ENCODE measurements around the gene GALNTL6. TPM values are rescaled to one million over a fixed set of nuclear protein-coding genes. Genes with fewer than 3 reads are reported as not detected.

The GALNTL6 gene
- total and polyA plus RNA-seq, 9 of the 15 experiments (the other 6 are each of a cell fraction or from before 2014, with no cell fraction given) = 0.18 to 0.50 (median 0.29) TPM

DNA sequence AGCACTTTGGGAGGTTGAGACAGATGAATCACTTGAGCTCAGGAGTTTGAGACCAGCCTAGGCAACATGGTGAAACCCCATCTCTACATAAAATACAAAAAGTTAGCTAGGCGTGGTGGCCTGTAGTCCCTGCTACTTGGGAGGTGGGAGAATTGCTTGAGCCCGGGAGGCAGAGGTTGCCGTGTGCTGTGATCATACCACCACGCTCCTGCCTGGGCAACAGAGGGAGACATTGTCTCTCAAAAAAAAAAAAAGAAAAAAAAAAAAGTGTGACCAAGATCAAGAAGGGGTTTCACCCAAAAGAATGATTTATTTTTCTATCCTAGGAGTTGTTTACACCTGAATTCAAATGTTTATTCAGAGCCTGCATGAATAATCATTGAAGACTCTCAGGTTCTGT lies 783.0 kb downstream of the GALNTL6 start:
- Histone ChIP-seq H3K4me1 (replicated peaks in 1 of 2; ENCODE audit: control insufficient read depth in 2 of 2, insufficient read depth in 2 of 2, low read length in 2 of 2) (no peaks in the 10 kb centered on the region), H3K4me2 (ENCODE audit: insufficient read depth, low read length) (no peak overlapping the region), H3K36me3 (ENCODE audit: control insufficient read depth, insufficient read depth, low read length) (no peaks in the 10 kb centered on the region), H4K20me1 (replicated peaks; ENCODE audit: control insufficient read depth, insufficient read depth, low read length) (no peaks in the 10 kb centered on the region), H3K4me3 (no peak overlapping the region), H3K27ac (ENCODE audit: extremely low read depth, low read depth, low read length) (no peak overlapping the region), H3K79me2 (ENCODE audit: control insufficient read depth, insufficient read depth, low read length) (no peaks in the 10 kb centered on the region), H3K9me1 (ENCODE audit: control insufficient read depth, insufficient read depth, low read length) (no peaks in the 10 kb centered on the region), H2AFZ (ENCODE audit: low read depth, low read length) (no peak overlapping the region), H3K9me3 (replicated peaks; ENCODE audit: control insufficient read depth, insufficient read depth, low read depth, low read length) (no peaks in the 10 kb centered on the region; the same call in 1 of the 2 replicates), H3K9ac (ENCODE audit: insufficient read depth in 1 of 2, low read depth in 2 of 2, low read length in 2 of 2) (no peak overlapping the region), H3K27me3 (ENCODE audit: control insufficient read depth in 2 of 2, insufficient read depth in 2 of 2, low read length in 2 of 2) (no peaks in the 10 kb centered on the region)
- no peak for FAIRE-seq
- 0% methylated on average over 4 of the region's 4 CpGs for WGBS (ENCODE audit: insufficient coverage, low coverage, missing lambda C conversion rate)
- no peak for ATAC-seq
- ChIA-PET CTCF (ENCODE audit: low intra/inter-chr PET ratio) (interaction anchor here (0.6 kb wide), 1 partner anchor 181 kb away, joined by 4 read pairs; no protein-coding TSS in a partner anchor), POLR2A (no interaction called here)
- in situ Hi-C loops (cut with MboI) (no loop called here), intact Hi-C loops (cut with micrococcal nuclease) (no loop called here)
- no TSS peak for BruUV-seq (replicated peaks)
- DNase-seq (ENCODE audit: extremely low read depth in 1 of 4, low spot score in 3 of 4) = no peak
- TF ChIP-seq KAT2B (IDR thresholded peaks at IDR 0.05; ENCODE audit: low read depth, low read length) = no peak
- TF ChIP-seq ZZZ3 (IDR thresholded peaks at IDR 0.05) = no peak
- TF ChIP-seq SMARCA5 (IDR thresholded peaks at IDR 0.05) = no peak
- TF ChIP-seq, protein P1, sequence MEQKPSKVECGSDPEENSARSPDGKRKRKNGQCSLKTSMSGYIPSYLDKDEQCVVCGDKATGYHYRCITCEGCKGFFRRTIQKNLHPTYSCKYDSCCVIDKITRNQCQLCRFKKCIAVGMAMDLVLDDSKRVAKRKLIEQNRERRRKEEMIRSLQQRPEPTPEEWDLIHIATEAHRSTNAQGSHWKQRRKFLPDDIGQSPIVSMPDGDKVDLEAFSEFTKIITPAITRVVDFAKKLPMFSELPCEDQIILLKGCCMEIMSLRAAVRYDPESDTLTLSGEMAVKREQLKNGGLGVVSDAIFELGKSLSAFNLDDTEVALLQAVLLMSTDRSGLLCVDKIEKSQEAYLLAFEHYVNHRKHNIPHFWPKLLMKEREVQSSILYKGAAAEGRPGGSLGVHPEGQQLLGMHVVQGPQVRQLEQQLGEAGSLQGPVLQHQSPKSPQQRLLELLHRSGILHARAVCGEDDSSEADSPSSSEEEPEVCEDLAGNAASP (IDR thresholded peaks at IDR 0.05) = no peak
- no peak for TF ChIP-seq RBM17 (IDR thresholded peaks at IDR 0.05; ENCODE audit: borderline replicate concordance, low read depth, low read length)
- TF ChIP-seq, protein P2, sequence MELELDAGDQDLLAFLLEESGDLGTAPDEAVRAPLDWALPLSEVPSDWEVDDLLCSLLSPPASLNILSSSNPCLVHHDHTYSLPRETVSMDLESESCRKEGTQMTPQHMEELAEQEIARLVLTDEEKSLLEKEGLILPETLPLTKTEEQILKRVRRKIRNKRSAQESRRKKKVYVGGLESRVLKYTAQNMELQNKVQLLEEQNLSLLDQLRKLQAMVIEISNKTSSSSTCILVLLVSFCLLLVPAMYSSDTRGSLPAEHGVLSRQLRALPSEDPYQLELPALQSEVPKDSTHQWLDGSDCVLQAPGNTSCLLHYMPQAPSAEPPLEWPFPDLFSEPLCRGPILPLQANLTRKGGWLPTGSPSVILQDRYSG (tag; conservative IDR thresholded peaks at IDR 0.05; ENCODE audit: low read depth) = no peak
- TF ChIP-seq, protein P3, sequence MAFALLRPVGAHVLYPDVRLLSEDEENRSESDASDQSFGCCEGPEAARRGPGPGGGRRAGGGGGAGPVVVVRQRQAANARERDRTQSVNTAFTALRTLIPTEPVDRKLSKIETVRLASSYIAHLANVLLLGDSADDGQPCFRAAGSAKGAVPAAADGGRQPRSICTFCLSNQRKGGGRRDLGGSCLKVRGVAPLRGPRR (CRISPR knock-in tag; IDR thresholded peaks at IDR 0.05) = no peak
- TF ChIP-seq TEAD1 (CRISPR knock-in tag; IDR thresholded peaks at IDR 0.05) = no peak
- no peak for TF ChIP-seq CC2D1A (IDR thresholded peaks at IDR 0.05)
- TF ChIP-seq HIVEP1 (CRISPR knock-in tag; IDR thresholded peaks at IDR 0.05) = no peak
- no peak for TF ChIP-seq ELF2 (CRISPR knock-in tag; IDR thresholded peaks at IDR 0.05)
- no peak for TF ChIP-seq ZNF76 (CRISPR knock-in tag; IDR thresholded peaks at IDR 0.05; ENCODE audit: borderline replicate concordance)
- TF ChIP-seq, protein P4, sequence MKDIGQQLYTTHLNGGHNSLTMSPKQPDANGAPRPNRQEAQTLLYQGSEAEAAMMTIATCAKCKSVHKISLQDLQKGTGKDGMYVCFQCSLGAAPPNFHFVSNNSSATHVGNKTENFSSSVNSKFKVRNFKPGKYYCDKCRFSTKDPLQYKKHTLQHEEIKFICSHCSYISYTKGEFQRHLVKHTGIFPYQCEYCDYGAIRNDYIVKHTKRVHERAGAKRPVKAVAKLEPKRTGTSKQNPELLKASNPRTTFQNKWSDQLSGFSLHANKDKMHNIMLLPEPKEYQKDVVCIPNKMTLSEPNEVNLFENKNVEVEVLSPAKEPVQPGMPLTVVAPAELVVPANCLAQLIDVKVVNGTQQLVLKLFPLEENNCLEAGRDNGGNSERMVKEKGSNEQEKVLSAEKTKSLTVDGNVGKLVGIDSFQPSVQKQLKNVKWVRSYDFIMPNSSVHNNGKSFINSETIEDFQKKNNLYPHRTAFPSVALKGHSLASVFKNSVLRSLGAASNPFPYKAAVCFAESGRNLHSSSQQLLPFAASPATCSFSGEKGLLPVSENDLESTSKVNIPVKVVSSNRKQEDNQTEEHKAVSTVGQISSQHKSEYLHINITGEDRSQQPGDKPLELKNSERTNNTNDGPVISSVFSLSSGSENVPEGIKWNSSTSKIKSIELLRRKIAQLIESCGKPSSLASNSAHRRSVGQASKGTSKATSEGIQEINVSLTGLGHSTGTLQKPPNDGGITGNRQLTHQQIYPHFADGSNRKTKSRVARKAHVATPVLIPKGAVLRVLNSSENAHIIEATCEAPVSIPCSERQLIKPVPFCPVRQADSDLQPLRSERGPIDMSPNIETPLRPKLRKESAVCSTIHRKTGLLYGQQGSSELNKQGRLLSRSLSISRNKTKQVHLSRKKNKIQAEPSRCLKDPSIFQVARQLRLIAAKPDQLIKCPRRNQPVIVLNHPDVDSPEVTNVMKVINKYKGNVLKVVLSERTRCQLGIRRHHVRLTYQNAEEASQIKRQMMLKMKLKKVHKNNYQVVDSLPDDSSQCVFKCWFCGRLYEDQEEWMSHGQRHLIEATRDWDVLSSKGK (CRISPR knock-in tag; IDR thresholded peaks at IDR 0.05) = no peak
- TF ChIP-seq RFX5 (IDR thresholded peaks at IDR 0.05; ENCODE audit: low read depth, low read length) = no peak

All from K562 (cell line).